ENCODE results near the gene PCNP. TPM values are rescaled to one million over a fixed set of nuclear protein-coding genes. Genes with fewer than 3 reads are reported as not detected.
"Not testable (repeated sequence)": the region's sequence is repeated elsewhere in the genome, so short reads cannot be mapped to it uniquely, and the experiment has no call there.

PCNP gene
- total RNA-seq, 1 donor from 2014 or later = 117 TPM

DNA sequence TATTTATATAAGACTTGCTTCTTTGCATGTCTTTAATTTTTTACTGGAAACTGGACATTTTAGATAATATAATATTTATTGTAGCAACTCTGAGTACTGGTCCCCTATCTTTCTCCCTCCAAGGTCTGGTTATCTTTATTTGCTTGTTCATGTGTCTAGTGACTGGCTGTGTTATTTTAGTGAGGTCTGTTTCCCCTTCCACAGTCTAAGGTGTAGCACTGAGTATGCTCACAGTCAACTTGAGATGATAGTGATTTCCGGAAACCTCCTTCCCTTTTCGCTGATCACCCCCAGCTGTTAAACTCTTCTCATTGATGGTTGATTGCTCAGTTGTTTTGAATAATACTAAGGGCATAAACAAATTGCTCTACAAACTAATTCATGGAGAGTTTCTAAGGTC, 37.0 kb downstream of the PCNP start:
- H3K4me3 Mint-ChIP-seq (ENCODE audit: unreplicated experiment) = no peak overlapping the region
- no peak overlapping the region for H3K27ac Mint-ChIP-seq (ENCODE audit: unreplicated experiment)
- no peak for DNase-seq (ENCODE audit: low spot score)
- TF ChIP-seq, protein P1, sequence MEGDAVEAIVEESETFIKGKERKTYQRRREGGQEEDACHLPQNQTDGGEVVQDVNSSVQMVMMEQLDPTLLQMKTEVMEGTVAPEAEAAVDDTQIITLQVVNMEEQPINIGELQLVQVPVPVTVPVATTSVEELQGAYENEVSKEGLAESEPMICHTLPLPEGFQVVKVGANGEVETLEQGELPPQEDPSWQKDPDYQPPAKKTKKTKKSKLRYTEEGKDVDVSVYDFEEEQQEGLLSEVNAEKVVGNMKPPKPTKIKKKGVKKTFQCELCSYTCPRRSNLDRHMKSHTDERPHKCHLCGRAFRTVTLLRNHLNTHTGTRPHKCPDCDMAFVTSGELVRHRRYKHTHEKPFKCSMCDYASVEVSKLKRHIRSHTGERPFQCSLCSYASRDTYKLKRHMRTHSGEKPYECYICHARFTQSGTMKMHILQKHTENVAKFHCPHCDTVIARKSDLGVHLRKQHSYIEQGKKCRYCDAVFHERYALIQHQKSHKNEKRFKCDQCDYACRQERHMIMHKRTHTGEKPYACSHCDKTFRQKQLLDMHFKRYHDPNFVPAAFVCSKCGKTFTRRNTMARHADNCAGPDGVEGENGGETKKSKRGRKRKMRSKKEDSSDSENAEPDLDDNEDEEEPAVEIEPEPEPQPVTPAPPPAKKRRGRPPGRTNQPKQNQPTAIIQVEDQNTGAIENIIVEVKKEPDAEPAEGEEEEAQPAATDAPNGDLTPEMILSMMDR (IDR thresholded peaks at IDR 0.05; ENCODE audit: unreplicated experiment) = no peak
- no peaks in the 10 kb centered on the region for H3K36me3 Mint-ChIP-seq (ENCODE audit: low read depth, unreplicated experiment)
- peaks cover 3% of the 10 kb centered on the region for H3K4me1 Mint-ChIP-seq (ENCODE audit: unreplicated experiment)
- no peaks in the 10 kb centered on the region for H3K9me3 Mint-ChIP-seq (ENCODE audit: unreplicated experiment)
- H3K27me3 Mint-ChIP-seq (ENCODE audit: unreplicated experiment) = peaks cover 6% of the 10 kb centered on the region

DNA sequence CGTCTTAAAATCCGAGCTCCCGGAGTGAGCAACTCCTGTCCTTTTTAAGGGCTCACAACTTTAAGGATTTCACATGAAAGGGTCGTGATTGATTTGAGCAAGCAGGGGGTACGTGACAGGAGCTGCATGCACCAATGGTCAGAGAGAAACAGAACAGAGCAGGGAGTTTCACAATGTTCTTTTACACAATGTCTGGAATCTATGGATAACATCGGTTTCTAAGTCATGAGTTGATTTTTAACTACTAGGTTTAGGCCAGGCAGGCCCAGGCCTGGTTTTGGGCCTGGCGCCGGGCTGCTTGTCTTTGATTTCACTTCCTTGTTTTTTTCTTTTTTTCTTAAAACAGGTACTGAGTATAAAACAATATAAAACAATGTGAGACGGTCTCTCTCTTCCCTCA, 39.0 kb downstream of the PCNP start:
- not testable (repeated sequence) for H3K4me1 Mint-ChIP-seq (ENCODE audit: unreplicated experiment); H3K27ac Mint-ChIP-seq (ENCODE audit: unreplicated experiment); H3K9me3 Mint-ChIP-seq (ENCODE audit: unreplicated experiment)

DNA sequence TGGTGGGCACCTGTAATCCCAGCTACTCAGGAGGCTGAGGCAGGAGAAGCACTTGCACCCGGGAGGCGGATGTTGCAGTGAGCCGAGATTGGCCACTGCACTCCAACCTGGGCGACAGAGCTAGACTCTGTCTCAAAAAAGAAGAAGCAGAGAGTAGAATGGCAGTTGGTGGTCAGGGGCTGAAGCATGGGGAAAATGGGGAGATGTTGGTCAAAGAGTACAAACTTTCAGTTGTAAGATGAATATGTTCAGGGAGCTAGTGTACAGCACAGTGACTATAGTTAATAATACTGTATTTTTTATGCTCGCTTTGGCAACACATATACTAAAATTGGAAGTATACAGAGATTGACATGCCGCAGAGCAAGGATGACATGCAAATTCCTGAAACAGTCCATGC, 41.5 kb downstream of the PCNP start:
- H3K4me3 Mint-ChIP-seq (ENCODE audit: unreplicated experiment) = no peak overlapping the region
- DNase-seq (ENCODE audit: low spot score) = no peak
- no peaks in the 10 kb centered on the region for H3K36me3 Mint-ChIP-seq (ENCODE audit: low read depth, unreplicated experiment)
- peaks cover 6% of the 10 kb centered on the region for H3K27me3 Mint-ChIP-seq (ENCODE audit: unreplicated experiment)
- H3K4me1 Mint-ChIP-seq (ENCODE audit: unreplicated experiment) = peaks cover 3% of the 10 kb centered on the region
- TF ChIP-seq, protein P1 (IDR thresholded peaks at IDR 0.05; ENCODE audit: unreplicated experiment) = no peak
- no peaks in the 10 kb centered on the region for H3K9me3 Mint-ChIP-seq (ENCODE audit: unreplicated experiment)
- H3K27ac Mint-ChIP-seq (ENCODE audit: unreplicated experiment) = no peak overlapping the region

More for the DNA sequence above, 39.0 kb downstream of the PCNP start:
- not testable (repeated sequence) for H3K36me3 Mint-ChIP-seq (ENCODE audit: low read depth, unreplicated experiment); H3K27me3 Mint-ChIP-seq (ENCODE audit: unreplicated experiment); H3K4me3 Mint-ChIP-seq (ENCODE audit: unreplicated experiment); DNase-seq (ENCODE audit: low spot score)

DNA sequence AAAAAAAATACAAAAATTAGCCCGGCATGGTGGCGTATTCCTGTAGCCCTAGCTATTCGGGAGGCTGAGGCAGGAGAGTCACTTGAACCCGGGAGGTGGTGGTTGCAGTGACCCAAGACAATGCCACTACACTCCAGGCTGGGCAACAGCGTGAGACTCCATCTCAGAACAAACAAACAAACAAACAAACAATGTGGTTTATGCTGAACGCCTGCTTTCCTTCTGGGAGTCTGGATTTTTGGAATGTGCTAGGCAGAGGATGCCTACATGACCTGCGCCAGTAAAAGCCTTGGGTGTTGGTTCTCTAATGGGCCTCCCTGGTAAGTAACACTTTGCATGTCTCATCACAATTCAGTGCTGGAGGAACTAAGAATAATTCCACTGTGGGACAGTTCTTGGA, 43.5 kb downstream of the PCNP start:
- Mint-ChIP-seq H3K9me3 (ENCODE audit: unreplicated experiment) (no peaks in the 10 kb centered on the region), H3K27me3 (ENCODE audit: unreplicated experiment) (peaks cover 6% of the 10 kb centered on the region), H3K36me3 (ENCODE audit: low read depth, unreplicated experiment) (no peaks in the 10 kb centered on the region), H3K27ac (ENCODE audit: unreplicated experiment) (no peak overlapping the region), H3K4me1 (ENCODE audit: unreplicated experiment) (no peaks in the 10 kb centered on the region), H3K4me3 (ENCODE audit: unreplicated experiment) (no peak overlapping the region)
- TF ChIP-seq, protein P1 (IDR thresholded peaks at IDR 0.05; ENCODE audit: unreplicated experiment) = no peak
- no peak for DNase-seq (ENCODE audit: low spot score)

DNA sequence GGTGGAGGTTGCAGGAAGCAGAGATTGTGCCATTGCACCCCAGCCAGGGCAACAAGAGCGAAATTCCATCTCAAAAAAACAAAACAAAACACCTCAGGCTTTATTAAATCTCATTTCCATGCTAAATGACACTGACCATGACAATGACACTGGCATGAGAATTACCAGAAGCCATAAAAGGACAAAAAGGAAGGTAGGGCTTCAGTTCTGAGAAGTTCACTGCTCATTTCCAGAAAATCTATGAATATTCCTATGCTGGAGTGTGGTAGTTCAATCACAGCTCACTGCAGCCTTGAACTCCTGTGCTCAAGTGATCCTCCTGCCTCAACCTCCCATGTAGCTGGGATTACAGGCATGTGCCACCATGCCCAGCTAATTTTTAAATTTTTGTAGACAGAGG, 44.7 kb downstream of the PCNP start:
- no peaks in the 10 kb centered on the region for H3K4me1 Mint-ChIP-seq (ENCODE audit: unreplicated experiment)
- H3K9me3 Mint-ChIP-seq (ENCODE audit: unreplicated experiment) = peaks cover under 1% of the 10 kb centered on the region
- H3K4me3 Mint-ChIP-seq (ENCODE audit: unreplicated experiment) = no peak overlapping the region
- peaks cover 2% of the 10 kb centered on the region for H3K27me3 Mint-ChIP-seq (ENCODE audit: unreplicated experiment)
- TF ChIP-seq, protein P1 (IDR thresholded peaks at IDR 0.05; ENCODE audit: unreplicated experiment) = no peak
- no peak for DNase-seq (ENCODE audit: low spot score)
- H3K36me3 Mint-ChIP-seq (ENCODE audit: low read depth, unreplicated experiment) = no peaks in the 10 kb centered on the region
- no peak overlapping the region for H3K27ac Mint-ChIP-seq (ENCODE audit: unreplicated experiment)

DNA sequence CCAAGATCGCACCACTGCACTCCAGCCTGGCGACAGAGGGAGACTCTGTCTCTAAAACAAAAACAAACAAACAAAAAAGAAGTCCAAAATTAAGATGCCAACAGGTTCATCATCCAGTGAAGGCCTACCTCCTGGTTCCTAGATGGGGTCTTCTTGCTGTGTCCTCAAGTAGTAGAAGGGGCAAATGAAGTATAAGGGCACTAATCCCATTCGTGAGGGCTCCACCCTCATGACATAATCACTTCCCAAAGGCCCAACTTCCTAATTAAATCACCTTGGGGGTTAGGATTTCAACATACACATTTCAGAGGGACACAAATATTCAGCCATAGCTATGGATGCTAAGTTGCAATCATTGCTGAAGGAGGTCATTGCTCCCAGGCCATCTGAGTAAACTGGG, 45.8 kb downstream of the PCNP start:
- Mint-ChIP-seq H3K9me3 (ENCODE audit: unreplicated experiment) (peaks cover 5% of the 10 kb centered on the region), H3K36me3 (ENCODE audit: low read depth, unreplicated experiment) (peaks cover 4% of the 10 kb centered on the region), H3K27ac (ENCODE audit: unreplicated experiment) (no peak overlapping the region), H3K4me1 (ENCODE audit: unreplicated experiment) (no peaks in the 10 kb centered on the region), H3K4me3 (ENCODE audit: unreplicated experiment) (no peak overlapping the region), H3K27me3 (ENCODE audit: unreplicated experiment) (no peaks in the 10 kb centered on the region)
- TF ChIP-seq, protein P1 (IDR thresholded peaks at IDR 0.05; ENCODE audit: unreplicated experiment) = no peak
- DNase-seq (ENCODE audit: low spot score) = no peak

Data from endothelial cell (in vitro differentiated cells).